ENCODE data around the gene ARID4A. TPM values are rescaled to one million over a fixed set of nuclear protein-coding genes. Genes with fewer than 3 reads are reported as not detected.

ARID4A gene
- total RNA-seq, 6 experiments from 2014 or later = 10.5 to 13.4 (median 12.3) TPM

DNA sequence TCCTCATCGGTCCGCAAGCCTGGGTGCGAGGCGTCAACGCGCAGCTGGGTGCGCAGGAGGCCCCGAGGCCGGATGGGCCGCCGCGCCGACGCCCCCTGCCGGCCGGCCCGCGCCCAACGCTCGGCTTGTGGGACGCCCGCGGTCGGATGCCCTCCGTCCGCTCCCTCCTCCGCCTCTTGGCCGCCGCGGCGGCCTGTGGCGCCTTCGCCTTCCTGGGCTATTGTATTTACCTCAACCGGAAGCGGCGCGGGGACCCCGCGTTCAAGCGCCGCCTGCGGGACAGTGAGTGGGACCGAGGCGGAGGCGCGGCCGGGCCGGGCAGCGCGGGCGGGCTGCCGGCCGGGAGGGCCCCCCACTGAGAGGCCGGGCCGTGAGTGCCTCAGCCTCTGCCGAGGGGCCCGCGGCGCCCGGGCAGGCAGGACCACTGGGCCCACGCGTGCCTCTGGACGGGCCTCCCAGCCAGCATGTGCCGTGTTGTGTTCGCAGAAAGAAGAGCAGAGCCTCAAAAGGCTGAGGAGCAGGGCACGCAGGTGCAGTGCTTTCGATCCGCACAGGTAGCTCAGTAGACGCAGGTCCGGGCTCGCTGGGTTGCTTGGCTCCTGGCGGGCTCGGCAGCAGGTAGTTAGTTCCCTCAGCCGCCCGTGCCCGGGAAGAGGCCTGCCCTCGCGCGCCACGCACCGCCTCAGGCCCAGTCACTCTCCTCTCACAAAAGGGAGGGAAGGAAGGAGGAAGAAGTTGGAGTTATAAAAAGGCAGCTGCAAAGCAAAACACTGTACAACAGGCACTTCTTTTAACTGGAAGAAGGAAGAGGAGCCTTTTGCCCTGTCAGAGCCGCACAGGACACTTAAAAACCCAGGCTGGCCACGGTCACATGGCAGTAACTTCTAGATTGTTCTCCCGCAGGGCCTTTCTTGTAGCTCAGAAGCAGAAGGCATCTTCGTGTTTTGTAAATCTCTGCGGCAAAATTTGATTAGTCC is 97.7 kb downstream of the ARID4A start, which contains the start of gene TOMM20L:
Gene TOMM20L, plus strand, starts transcription at position 119 of the 977 bp plus-strand sequence. Its CDS starts 28 bp downstream, at position 147.
- no peaks in the 10 kb centered on the region for H3K9me3 Mint-ChIP-seq
- DNase-seq = peak; percentile 6
- H3K27ac Mint-ChIP-seq = peak within 1 kb of the TSS; percentile 67
- no peaks in the 10 kb centered on the region for H3K36me3 Mint-ChIP-seq (ENCODE audit: low read depth)
- TF ChIP-seq, protein P1, sequence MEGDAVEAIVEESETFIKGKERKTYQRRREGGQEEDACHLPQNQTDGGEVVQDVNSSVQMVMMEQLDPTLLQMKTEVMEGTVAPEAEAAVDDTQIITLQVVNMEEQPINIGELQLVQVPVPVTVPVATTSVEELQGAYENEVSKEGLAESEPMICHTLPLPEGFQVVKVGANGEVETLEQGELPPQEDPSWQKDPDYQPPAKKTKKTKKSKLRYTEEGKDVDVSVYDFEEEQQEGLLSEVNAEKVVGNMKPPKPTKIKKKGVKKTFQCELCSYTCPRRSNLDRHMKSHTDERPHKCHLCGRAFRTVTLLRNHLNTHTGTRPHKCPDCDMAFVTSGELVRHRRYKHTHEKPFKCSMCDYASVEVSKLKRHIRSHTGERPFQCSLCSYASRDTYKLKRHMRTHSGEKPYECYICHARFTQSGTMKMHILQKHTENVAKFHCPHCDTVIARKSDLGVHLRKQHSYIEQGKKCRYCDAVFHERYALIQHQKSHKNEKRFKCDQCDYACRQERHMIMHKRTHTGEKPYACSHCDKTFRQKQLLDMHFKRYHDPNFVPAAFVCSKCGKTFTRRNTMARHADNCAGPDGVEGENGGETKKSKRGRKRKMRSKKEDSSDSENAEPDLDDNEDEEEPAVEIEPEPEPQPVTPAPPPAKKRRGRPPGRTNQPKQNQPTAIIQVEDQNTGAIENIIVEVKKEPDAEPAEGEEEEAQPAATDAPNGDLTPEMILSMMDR (IDR thresholded peaks at IDR 0.05) = peak; percentile 95
- H3K4me1 Mint-ChIP-seq (ENCODE audit: low read depth) = no peaks in the 10 kb centered on the region
- H3K4me3 Mint-ChIP-seq = peak within 1 kb of the TSS; percentile 70
- no peaks in the 10 kb centered on the region; the same call in 1 of the 2 replicates for H3K27me3 Mint-ChIP-seq (ENCODE audit: insufficient read depth)

DNA sequence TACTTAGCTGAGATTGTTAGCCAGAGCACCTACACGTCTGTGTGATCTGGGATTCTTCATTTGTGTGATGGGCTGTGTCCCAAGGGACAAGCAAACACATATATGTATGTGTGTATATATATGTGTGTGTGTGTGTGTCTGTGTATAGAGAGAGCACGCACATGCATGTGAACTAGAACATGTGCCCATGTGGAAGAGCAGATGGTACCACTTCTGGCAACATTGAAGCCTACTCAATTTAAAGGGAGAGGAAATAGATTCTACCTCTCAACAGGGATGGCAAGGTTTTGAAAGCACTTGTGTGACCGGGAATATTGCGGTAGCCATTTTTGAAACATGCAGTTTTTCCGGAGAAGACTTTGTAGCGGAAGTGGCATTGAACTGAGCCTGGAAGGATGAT is 98.8 kb downstream of the ARID4A start:
- DNase-seq = no peak
- no peaks in the 10 kb centered on the region; the same call in 1 of the 2 replicates for H3K27me3 Mint-ChIP-seq (ENCODE audit: insufficient read depth)
- no peaks in the 10 kb centered on the region for H3K9me3 Mint-ChIP-seq
- no peak overlapping the region for H3K27ac Mint-ChIP-seq
- H3K4me3 Mint-ChIP-seq = no peak overlapping the region
- no peaks in the 10 kb centered on the region for H3K36me3 Mint-ChIP-seq (ENCODE audit: low read depth)
- H3K4me1 Mint-ChIP-seq (ENCODE audit: low read depth) = no peaks in the 10 kb centered on the region
- TF ChIP-seq, protein P1 (IDR thresholded peaks at IDR 0.05) = no peak

DNA sequence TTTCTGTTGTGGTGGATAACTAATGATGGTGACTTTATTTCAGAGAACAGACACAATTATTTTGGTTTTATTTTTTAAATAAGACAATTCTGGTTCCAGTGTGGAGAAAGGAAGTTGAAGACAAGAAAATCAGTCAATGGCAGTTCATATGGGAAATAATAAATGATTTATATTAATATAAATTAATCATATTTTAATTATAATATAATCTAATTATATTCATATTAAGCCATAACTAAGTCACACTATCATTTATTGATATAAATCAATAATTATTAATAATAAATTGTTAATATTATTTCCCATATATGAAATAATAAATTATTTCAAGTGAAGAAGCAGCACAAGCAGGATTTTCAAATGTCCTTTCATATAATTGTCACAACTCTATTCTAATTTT is 100.1 kb downstream of the ARID4A start:
- H3K27me3 Mint-ChIP-seq (ENCODE audit: insufficient read depth) = no peaks in the 10 kb centered on the region; the same call in 1 of the 2 replicates
- H3K4me3 Mint-ChIP-seq = no peak overlapping the region
- H3K4me1 Mint-ChIP-seq (ENCODE audit: low read depth) = no peaks in the 10 kb centered on the region
- TF ChIP-seq, protein P1 (IDR thresholded peaks at IDR 0.05) = no peak
- H3K27ac Mint-ChIP-seq = no peak overlapping the region
- no peak for DNase-seq
- no peaks in the 10 kb centered on the region for H3K36me3 Mint-ChIP-seq (ENCODE audit: low read depth)
- no peaks in the 10 kb centered on the region for H3K9me3 Mint-ChIP-seq

DNA sequence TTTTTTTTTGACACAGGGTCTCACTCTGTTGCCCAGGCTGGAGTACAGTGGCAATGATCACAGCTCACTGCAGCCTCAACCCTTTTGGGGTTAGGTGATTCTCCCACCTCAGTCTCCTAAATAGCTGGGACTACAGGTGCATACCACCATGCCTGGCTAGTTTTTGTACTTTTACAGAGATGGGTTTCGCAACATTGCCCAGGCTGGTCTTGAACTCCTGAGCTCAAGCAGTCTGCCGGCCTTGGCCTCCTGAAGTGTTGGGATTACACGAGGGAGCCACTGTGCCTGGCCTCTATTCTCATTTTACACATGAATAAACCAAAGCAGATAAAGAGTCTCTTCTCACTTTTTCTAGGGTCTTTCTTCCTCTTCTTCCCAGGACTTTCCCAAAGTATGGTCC is 100.5 kb downstream of the ARID4A start:
- H3K27ac Mint-ChIP-seq = no peak overlapping the region
- H3K4me3 Mint-ChIP-seq = no peak overlapping the region
- no peaks in the 10 kb centered on the region for H3K4me1 Mint-ChIP-seq (ENCODE audit: low read depth)
- TF ChIP-seq, protein P1 (IDR thresholded peaks at IDR 0.05) = no peak
- no peaks in the 10 kb centered on the region for H3K36me3 Mint-ChIP-seq (ENCODE audit: low read depth)
- H3K27me3 Mint-ChIP-seq (ENCODE audit: insufficient read depth) = no peaks in the 10 kb centered on the region; the same call in 1 of the 2 replicates
- DNase-seq = no peak
- H3K9me3 Mint-ChIP-seq = no peaks in the 10 kb centered on the region

DNA sequence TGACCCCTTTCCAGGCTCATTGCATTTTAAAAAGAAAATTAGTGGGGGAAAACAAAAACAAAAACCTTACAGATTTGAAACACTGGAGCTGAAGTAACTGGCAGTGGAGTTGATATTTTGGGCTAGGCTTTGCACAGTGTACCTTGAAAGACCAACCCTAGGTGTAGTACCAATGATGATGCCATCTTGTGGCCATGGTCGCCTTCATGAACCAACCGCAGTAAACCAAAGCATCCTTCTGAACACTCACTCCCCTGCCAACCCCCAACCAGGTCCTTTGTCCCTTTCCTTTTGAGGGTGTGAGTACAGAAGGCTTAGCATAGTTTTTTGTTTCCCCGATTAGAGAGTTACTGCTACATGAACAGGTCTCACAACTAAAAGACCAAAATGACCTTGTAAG is 103.2 kb downstream of the ARID4A start:
- Mint-ChIP-seq H3K4me1 (ENCODE audit: low read depth) (no peaks in the 10 kb centered on the region), H3K4me3 (no peak overlapping the region), H3K27ac (no peak overlapping the region), H3K9me3 (no peaks in the 10 kb centered on the region), H3K36me3 (ENCODE audit: low read depth) (0 out of 2 replicates have a peak, but pooled peaks cover 1% of the 10 kb centered on the region), H3K27me3 (ENCODE audit: insufficient read depth) (no peaks in the 10 kb centered on the region)
- no peak for DNase-seq
- TF ChIP-seq, protein P1 (IDR thresholded peaks at IDR 0.05) = peak; percentile 13; the same call in 1 of the 2 replicates
